Vagina (tissue), 2 donors: ENCODE data around the gene PTPN5. TPM values are rescaled to one million over a fixed set of nuclear protein-coding genes. Genes with fewer than 3 reads are reported as not detected.
A peak's percentile ranks its signal among the peaks of the same experiment; 100 is the strongest.

Source experiments
- DNase-seq, 2 donors: peaks; one replicate each; pipeline ENCODE4 v3.0.0-alpha.2; 2017; ENCODE audit errors: extremely low spot score in 2 of 2
- H3K27ac ChIP-seq: fragments of 200-600 bp; sonication (generic); one replicate; pipeline ENCODE4 v1.5.1; 2019
- H3K27me3 ChIP-seq: fragments of 200-600 bp; sonication (generic); one replicate; pipeline ENCODE4 v1.5.1; 2019
- H3K36me3 ChIP-seq, 2 donors: fragments of 200-600 bp; sonication (generic); one replicate each; pipeline ENCODE4 v1.5.1; 2017 to 2019
- H3K4me1 ChIP-seq: fragments of 200-600 bp; sonication (generic); one replicate; pipeline ENCODE4 v1.5.1; 2019
- H3K4me3 ChIP-seq, 2 donors: fragments of 200-600 bp; sonication (generic); 1 replicate in 1 of 2; 2 replicates in 1 of 2; pipeline ENCODE4 v1.5.1; 2016 to 2019
- H3K9me3 ChIP-seq: fragments of 200-600 bp; sonication (generic); one replicate; pipeline ENCODE4 v1.5.1; 2019
- CTCF ChIP-seq, 3 experiments: fragments of 450-650 bp in 2 of 3; fragments of 200-600 bp in 1 of 3; sonication (generic) in 1 of 3; IDR thresholded peaks; one replicate each; pipeline ENCODE4 v1.5.1; 2017 to 2019; ENCODE audit warnings: antibody characterized with exemption in 3 of 3, mild to moderate bottlenecking in 2 of 3, moderate library complexity in 2 of 3
- POLR2A ChIP-seq, 2 donors: fragments of 450-650 bp; IDR thresholded peaks; one replicate each; pipeline ENCODE4 v1.6.1; 2017; ENCODE audit warnings: antibody characterized with exemption in 2 of 2, mild to moderate bottlenecking in 2 of 2, moderate library complexity in 2 of 2
- POLR2AphosphoS5 ChIP-seq, 2 donors: sonication (generic); formaldehyde crosslinking; IDR thresholded peaks; one replicate each; pipeline ENCODE4 v1.9.0; 2017; ENCODE audit warnings: antibody characterized with exemption in 2 of 2, mild to moderate bottlenecking in 2 of 2, low read depth in 1 of 2; ENCODE audit not compliant: insufficient read depth in 1 of 2
- intact Hi-C: fragments of 100-400 bp; cut with DNase I; formaldehyde crosslinking; loops from one replicate; pipeline ENCODE4 v1.15.1; 2023
- total RNA-seq: library from RNA; depleted of rRNA; stranded (reverse); fragments of >200 nt; gene quantifications from one replicate; pipeline ENCODE4 v1.2.3, GENCODE V29; 2016

The PTPN5 gene
- total RNA-seq, 1 donor from 2014 or later, result 0.49 TPM

- no peak for DNase-seq
- intact Hi-C loops, result loop anchor here (10.0 kb wide), 1 partner anchor 95 kb away; the partner anchor contains the start of gene SPTY2D1
- H3K4me1 ChIP-seq, result no peaks in the 10 kb centered on the region
- H3K36me3 ChIP-seq, result no peaks in the 10 kb centered on the region
- H3K9me3 ChIP-seq, result no peaks in the 10 kb centered on the region
- H3K4me3 ChIP-seq, result no peak overlapping the region
- TF ChIP-seq POLR2AphosphoS5 (IDR thresholded peaks at IDR 0.05; ENCODE audit: insufficient read depth in 1 of 2, low read depth in 1 of 2) (no peak), POLR2A (IDR thresholded peaks at IDR 0.05) (no peak), CTCF (IDR thresholded peaks at IDR 0.05) (no peak)
- no peak overlapping the region for H3K27ac ChIP-seq
- no peaks in the 10 kb centered on the region for H3K27me3 ChIP-seq
Observed at GRCh38 chr11:18729426-18729825, 62.2 kb downstream of the PTPN5 start.

DNA sequence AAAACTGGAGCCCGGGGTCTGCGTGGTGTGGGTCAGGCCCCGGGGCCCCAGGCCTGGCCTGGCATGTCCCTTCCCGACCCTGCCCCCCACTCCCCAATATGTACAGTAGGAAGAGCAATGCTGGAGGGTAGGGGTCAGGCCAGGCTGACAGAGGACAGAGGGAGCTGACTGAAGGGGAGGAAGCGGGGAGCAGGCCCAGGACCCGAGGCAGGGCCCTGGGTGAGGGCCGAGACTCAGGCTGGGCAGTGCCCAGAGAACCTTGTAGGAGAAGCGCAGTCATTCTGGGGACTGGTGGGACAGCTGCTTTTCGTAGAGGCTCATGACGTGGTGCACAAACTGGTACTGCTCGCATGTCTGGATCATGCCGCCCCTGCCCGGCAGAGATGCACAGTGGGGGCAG is 62.9 kb downstream of the PTPN5 start:
- no peaks in the 10 kb centered on the region for H3K9me3 ChIP-seq
- no peak overlapping the region for H3K27ac ChIP-seq
- intact Hi-C loops, result loop anchor here (10.0 kb wide), 1 partner anchor 94 kb away; the partner anchor contains the start of gene SPTY2D1
- H3K4me3 ChIP-seq, result no peak overlapping the region
- no peaks in the 10 kb centered on the region for H3K36me3 ChIP-seq
- TF ChIP-seq POLR2AphosphoS5 (IDR thresholded peaks at IDR 0.05; ENCODE audit: insufficient read depth in 1 of 2, low read depth in 1 of 2) (no peak), POLR2A (IDR thresholded peaks at IDR 0.05) (no peak), CTCF (IDR thresholded peaks at IDR 0.05) (no peak)
- no peaks in the 10 kb centered on the region for H3K4me1 ChIP-seq
- H3K27me3 ChIP-seq, result no peaks in the 10 kb centered on the region
- DNase-seq, result no peak

GRCh38 chr11:18727479-18728236 is 63.9 kb downstream of the PTPN5 start:
- TF ChIP-seq POLR2AphosphoS5 (IDR thresholded peaks at IDR 0.05; ENCODE audit: insufficient read depth in 1 of 2, low read depth in 1 of 2) (no peak), CTCF (IDR thresholded peaks at IDR 0.05) (peak in 1 of 3 experiments; percentile 37), POLR2A (IDR thresholded peaks at IDR 0.05) (no peak)
- Histone ChIP-seq H3K9me3 (no peaks in the 10 kb centered on the region), H3K27me3 (no peaks in the 10 kb centered on the region), H3K4me3 (no peak overlapping the region), H3K27ac (no peak overlapping the region), H3K4me1 (no peaks in the 10 kb centered on the region), H3K36me3 (no peaks in the 10 kb centered on the region)
- DNase-seq, result no peak
- intact Hi-C loops, result loop anchor here (10.0 kb wide), 1 partner anchor 93 kb away; the partner anchor contains the start of gene SPTY2D1

GRCh38 chr11:18726040-18726439 is 65.6 kb downstream of the PTPN5 start, which contains the start of gene IGSF22:
TSS of gene IGSF22 (minus strand) at chr11:18726188. CDS start at chr11:18724236, 1,952 bp downstream.
- H3K27ac ChIP-seq, result no peak within 1 kb of the TSS
- intact Hi-C loops, result loop anchor here (10.0 kb wide), 1 partner anchor 91 kb away; the partner anchor contains the start of gene SPTY2D1
- no peaks in the 10 kb centered on the region for H3K36me3 ChIP-seq
- H3K27me3 ChIP-seq, result no peaks in the 10 kb centered on the region
- TF ChIP-seq POLR2AphosphoS5 (IDR thresholded peaks at IDR 0.05; ENCODE audit: insufficient read depth in 1 of 2, low read depth in 1 of 2) (no peak), CTCF (IDR thresholded peaks at IDR 0.05) (no peak), POLR2A (IDR thresholded peaks at IDR 0.05) (no peak)
- no peak within 1 kb of the TSS for H3K4me3 ChIP-seq
- no peaks in the 10 kb centered on the region for H3K9me3 ChIP-seq
- peaks cover 10% of the 10 kb centered on the region for H3K4me1 ChIP-seq
- no peak for DNase-seq

DNA sequence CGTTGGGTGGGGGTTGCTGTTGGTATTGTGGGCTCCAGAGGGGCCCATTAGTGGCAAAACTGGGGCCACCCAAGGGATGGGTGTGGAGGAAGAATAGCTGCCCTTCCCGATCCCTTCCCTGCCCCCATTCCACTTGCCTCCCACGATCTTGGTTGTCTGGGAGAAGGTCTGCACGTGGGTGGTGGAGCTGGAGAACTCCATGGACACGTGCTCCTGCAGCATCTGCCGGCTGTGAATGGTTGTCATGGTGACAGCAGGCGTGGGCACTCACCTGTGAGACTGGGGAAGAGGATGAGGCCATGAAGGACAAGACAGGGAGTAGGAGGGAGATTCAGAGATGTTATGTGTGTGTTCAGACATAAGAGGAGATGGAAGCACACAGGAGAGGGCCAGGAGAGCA is 67.6 kb downstream of the PTPN5 start:
- no peak for DNase-seq
- TF ChIP-seq POLR2AphosphoS5 (IDR thresholded peaks at IDR 0.05; ENCODE audit: insufficient read depth in 1 of 2, low read depth in 1 of 2) (no peak), CTCF (IDR thresholded peaks at IDR 0.05) (no peak), POLR2A (IDR thresholded peaks at IDR 0.05) (no peak)
- no peak overlapping the region for H3K27ac ChIP-seq
- H3K36me3 ChIP-seq, result no peaks in the 10 kb centered on the region
- no peaks in the 10 kb centered on the region for H3K27me3 ChIP-seq
- peaks cover 19% of the 10 kb centered on the region for H3K4me1 ChIP-seq
- no peak overlapping the region for H3K4me3 ChIP-seq
- intact Hi-C loops, result loop anchor here (5.0 to 10.0 kb wide), 2 partner anchors 89 to 137 kb away; partner anchors contain the start of genes SPTY2D1 and UEVLD
- H3K9me3 ChIP-seq, result no peaks in the 10 kb centered on the region
